ENCODE data around the gene WNT1.

GRCh38 chr12:48988030-48988649, 10.0 kb downstream of the WNT1 start:
- TF ChIP-seq POLR2A (IDR thresholded peaks at IDR 0.05), result no peak
- TF ChIP-seq, protein P1, sequence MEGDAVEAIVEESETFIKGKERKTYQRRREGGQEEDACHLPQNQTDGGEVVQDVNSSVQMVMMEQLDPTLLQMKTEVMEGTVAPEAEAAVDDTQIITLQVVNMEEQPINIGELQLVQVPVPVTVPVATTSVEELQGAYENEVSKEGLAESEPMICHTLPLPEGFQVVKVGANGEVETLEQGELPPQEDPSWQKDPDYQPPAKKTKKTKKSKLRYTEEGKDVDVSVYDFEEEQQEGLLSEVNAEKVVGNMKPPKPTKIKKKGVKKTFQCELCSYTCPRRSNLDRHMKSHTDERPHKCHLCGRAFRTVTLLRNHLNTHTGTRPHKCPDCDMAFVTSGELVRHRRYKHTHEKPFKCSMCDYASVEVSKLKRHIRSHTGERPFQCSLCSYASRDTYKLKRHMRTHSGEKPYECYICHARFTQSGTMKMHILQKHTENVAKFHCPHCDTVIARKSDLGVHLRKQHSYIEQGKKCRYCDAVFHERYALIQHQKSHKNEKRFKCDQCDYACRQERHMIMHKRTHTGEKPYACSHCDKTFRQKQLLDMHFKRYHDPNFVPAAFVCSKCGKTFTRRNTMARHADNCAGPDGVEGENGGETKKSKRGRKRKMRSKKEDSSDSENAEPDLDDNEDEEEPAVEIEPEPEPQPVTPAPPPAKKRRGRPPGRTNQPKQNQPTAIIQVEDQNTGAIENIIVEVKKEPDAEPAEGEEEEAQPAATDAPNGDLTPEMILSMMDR (IDR thresholded peaks at IDR 0.05 in 4 of 5, conservative IDR thresholded peaks at IDR 0.05 in 1 of 5), result peak; percentile 56 to 90 (median 77)
